Karpas-422 (cell line): ENCODE measurements around the gene ALG12. TPM values are rescaled to one million over a fixed set of nuclear protein-coding genes. Genes with fewer than 3 reads are reported as not detected.

ENCODE experiments used
- DNase-seq: peaks from one replicate; pipeline ENCODE4 v3.0.0-alpha.2; 2015
- H2AFZ ChIP-seq: fragments of 200-600 bp; sonication (generic); 2 replicates; pipeline ENCODE4 v1.6.1; 2014; ENCODE audit warnings: antibody characterized with exemption, low read length, mixed read lengths
- H3K27ac ChIP-seq: fragments of 200-600 bp; sonication (generic); 2 replicates; pipeline ENCODE4 v1.5.1; 2014; ENCODE audit warnings: mild to moderate bottlenecking, low read length, moderate library complexity
- H3K27me3 ChIP-seq: fragments of 200-600 bp; sonication (generic); 2 replicates; pipeline ENCODE4 v1.6.1; 2014; ENCODE audit warnings: low read length, mixed read lengths
- H3K36me3 ChIP-seq: fragments of 200-600 bp; sonication (generic); 2 replicates; pipeline ENCODE4 v1.6.1; 2014; ENCODE audit warnings: low read length, mixed read lengths; ENCODE audit not compliant: insufficient read depth
- H3K4me1 ChIP-seq: fragments of 200-600 bp; sonication (generic); 2 replicates; pipeline ENCODE4 v1.6.1; 2014; ENCODE audit warnings: mild to moderate bottlenecking, low read length, mixed read lengths
- H3K4me2 ChIP-seq: fragments of 200-600 bp; sonication (generic); 2 replicates; pipeline ENCODE4 v1.6.1; 2014; ENCODE audit warnings: low read length, low read depth, mild to moderate bottlenecking; ENCODE audit not compliant: poor library complexity, severe bottlenecking
- H3K4me3 ChIP-seq: fragments of 200-600 bp; sonication (generic); 2 replicates; pipeline ENCODE4 v1.5.1; 2014; ENCODE audit warnings: mild to moderate bottlenecking, antibody characterized with exemption, low read length, mixed read lengths
- H3K79me2 ChIP-seq: fragments of 200-600 bp; sonication (generic); 2 replicates; pipeline ENCODE4 v1.6.1; 2014; ENCODE audit warnings: mild to moderate bottlenecking, low read length, mixed read lengths
- H3K9ac ChIP-seq: fragments of 200-600 bp; sonication (generic); 2 replicates; pipeline ENCODE4 v1.6.0; 2014; ENCODE audit warnings: low read length
- H3K9me2 ChIP-seq: fragments of 200-600 bp; sonication (generic), shearing (Covaris generic); replicated peaks from 2 replicates; pipeline ENCODE4 v1.6.0; 2014; ENCODE audit warnings: mild to moderate bottlenecking, low read length, moderate library complexity; ENCODE audit not compliant: insufficient read depth
- H3K9me3 ChIP-seq: fragments of 300-700, 200-600 bp; sonication (generic); 2 replicates; pipeline ENCODE4 v1.6.1; 2014; ENCODE audit warnings: low read length, mixed read lengths
- H4K20me1 ChIP-seq: fragments of 200-600 bp; sonication (generic); 2 replicates; pipeline ENCODE4 v1.6.1; 2014; ENCODE audit warnings: mild to moderate bottlenecking, antibody characterized with exemption, low read length, low read depth; ENCODE audit not compliant: insufficient read depth
- total RNA-seq: library from RNA; depleted of rRNA; stranded (reverse); fragments of >200 nt; shearing (Covaris generic); gene quantifications from 2 replicates; pipeline ENCODE4 v1.2.3, GENCODE V29; 2014; ENCODE audit warnings: low replicate concordance

The ALG12 gene
- total RNA-seq, 1 experiment from 2014 or later, result 4.7 TPM

DNA sequence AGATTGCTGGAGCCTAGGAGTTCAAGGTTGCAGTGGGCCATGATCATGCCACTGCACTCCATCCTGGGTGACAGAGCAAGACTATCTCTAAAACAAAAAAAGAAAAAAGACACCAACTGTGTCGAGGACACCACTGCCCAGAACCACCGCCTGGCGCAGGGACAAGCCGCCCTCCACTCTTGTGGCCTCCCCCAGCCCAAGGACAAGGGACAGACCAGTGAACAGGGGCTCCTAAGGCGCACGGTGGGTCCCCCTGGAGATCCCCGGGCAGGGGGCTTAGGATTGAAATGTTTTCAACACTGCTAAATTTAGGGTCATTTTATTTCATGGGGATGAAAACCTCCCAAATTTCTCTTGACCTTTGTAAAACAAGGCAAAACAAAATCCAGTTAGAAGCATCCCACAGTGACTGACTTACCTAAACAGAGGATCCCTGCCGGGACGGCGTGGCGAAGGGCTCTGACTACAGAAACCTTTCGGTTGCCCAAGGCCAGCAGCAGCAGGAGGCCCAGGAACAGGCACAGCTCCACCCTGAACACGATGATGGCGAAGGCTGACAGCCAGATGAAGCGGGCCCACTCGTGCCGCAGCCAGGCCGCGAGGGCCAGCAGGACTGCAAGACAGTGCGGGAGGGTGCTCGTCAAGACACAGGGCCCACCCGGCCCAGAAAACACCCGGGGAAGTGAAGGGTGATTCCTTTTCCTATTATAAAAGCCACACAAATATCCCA lies 8.6 kb downstream of the ALG12 start:
- Histone ChIP-seq H3K36me3 (no peaks in the 10 kb centered on the region), H3K9ac (no peak overlapping the region), H3K27ac (no peak overlapping the region), H4K20me1 (no peaks in the 10 kb centered on the region), H3K9me3 (no peaks in the 10 kb centered on the region), H3K79me2 (no peaks in the 10 kb centered on the region), H3K27me3 (no peaks in the 10 kb centered on the region), H3K4me3 (no peak overlapping the region), H3K4me2 (no peak overlapping the region), H3K9me2 (no peaks in the 10 kb centered on the region), H3K4me1 (no peaks in the 10 kb centered on the region), H2AFZ (no peak overlapping the region)
- DNase-seq, result no peak

DNA sequence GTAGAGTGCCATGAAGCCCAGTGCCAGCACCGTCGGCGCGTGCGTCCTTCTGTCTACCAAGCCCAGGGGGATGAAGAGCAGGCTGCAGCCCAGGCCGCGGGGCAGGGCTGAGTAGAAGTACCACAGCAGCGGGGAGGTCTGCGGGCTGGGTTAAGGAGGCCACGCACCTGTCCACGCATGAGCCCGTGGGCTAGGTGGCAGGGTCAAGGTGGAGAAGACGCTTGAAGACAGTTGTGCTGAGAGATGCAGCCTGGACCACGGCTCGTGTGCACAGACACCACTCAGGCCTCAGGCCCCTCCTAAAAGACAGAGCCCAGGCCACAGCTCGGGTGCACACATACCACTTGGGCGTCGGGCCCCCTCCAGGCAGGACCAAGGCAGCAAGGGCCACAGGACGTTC lies 10.4 kb downstream of the ALG12 start:
- H4K20me1 ChIP-seq, result no peaks in the 10 kb centered on the region
- no peaks in the 10 kb centered on the region for H3K79me2 ChIP-seq
- no peak overlapping the region for H3K9ac ChIP-seq
- H3K27me3 ChIP-seq, result no peaks in the 10 kb centered on the region
- H3K36me3 ChIP-seq, result no peaks in the 10 kb centered on the region
- H3K9me3 ChIP-seq, result no peaks in the 10 kb centered on the region
- no peak overlapping the region for H3K4me3 ChIP-seq
- no peak for DNase-seq
- no peak overlapping the region for H3K4me2 ChIP-seq
- no peaks in the 10 kb centered on the region for H3K9me2 ChIP-seq
- no peak overlapping the region for H3K27ac ChIP-seq
- H2AFZ ChIP-seq, result no peak overlapping the region
- H3K4me1 ChIP-seq, result no peaks in the 10 kb centered on the region

DNA sequence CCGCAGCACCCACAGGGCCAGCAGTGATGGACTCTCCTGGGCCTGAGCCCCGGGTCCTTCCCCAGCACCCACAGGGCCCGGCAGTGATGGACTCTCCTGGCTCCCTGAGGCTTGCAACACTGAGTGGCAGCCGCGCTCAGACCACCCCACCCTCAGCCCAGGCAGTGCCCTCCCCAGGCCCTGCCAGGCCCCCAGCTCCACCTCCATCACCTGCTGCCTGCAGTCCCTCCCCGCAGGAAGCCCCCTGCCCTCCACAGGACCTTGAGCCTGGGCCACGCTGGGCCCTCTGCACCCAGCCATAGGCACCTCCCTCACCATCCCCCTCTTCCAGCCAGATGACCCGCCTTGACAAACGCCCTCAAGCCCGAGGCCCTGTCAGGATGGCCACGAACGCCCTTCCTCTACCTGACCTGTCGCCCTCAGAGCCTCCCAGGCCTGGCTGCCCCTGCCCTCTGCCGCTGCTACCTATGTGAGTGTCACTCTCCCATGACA lies 11.4 kb downstream of the ALG12 start:
- Histone ChIP-seq H3K4me3 (no peak overlapping the region), H3K79me2 (no peaks in the 10 kb centered on the region), H3K27ac (no peak overlapping the region), H3K9ac (no peak overlapping the region), H3K9me2 (no peaks in the 10 kb centered on the region), H4K20me1 (no peaks in the 10 kb centered on the region), H2AFZ (no peak overlapping the region), H3K9me3 (no peaks in the 10 kb centered on the region), H3K27me3 (no peaks in the 10 kb centered on the region), H3K36me3 (no peaks in the 10 kb centered on the region), H3K4me1 (no peaks in the 10 kb centered on the region), H3K4me2 (no peak overlapping the region)
- no peak for DNase-seq

DNA sequence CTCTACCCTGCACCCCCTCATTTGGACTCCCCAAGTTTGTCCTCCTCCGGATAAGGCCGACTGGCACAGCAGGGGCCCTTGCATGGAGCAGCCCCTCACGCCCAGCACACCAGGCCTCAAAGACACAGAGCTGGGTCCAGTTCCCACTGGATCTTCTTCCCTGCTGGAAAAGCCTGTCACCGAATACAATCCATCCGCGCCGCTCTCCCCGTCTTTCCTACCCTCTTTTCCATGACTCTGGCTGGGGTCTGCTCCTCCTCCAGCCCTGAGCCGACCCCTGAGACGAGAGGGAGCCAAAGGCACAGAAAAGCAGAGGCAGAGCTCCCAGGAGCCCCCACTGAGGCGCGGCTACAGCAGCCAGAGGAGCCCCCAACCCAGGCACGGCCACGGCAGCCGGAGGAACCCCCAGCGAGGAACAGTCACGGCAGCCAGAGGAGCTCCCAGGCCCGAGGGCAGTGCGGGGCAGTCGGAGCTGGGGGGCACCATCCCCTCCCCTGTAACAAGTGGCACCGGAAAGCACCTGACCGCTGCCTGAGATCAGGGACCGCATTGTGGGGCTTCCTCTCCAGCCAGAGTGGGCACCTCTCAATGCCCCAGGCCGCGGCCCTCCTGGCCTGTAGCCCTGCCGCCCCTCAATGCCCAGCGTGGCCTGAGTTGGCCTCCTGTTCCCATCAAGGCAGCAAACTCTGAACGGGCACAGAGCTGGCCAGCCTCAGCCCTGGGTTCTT lies 12.0 kb downstream of the ALG12 start:
- Histone ChIP-seq H3K4me1 (no peaks in the 10 kb centered on the region), H3K27ac (no peak overlapping the region), H3K4me2 (no peak overlapping the region), H3K36me3 (0 out of 2 replicates have a peak, but pooled peaks cover 4% of the 10 kb centered on the region), H3K27me3 (no peaks in the 10 kb centered on the region), H3K9ac (no peak overlapping the region), H4K20me1 (no peaks in the 10 kb centered on the region), H3K4me3 (no peak overlapping the region), H3K9me3 (no peaks in the 10 kb centered on the region), H3K79me2 (no peaks in the 10 kb centered on the region), H3K9me2 (no peaks in the 10 kb centered on the region), H2AFZ (no peak overlapping the region)
- DNase-seq, result no peak

DNA sequence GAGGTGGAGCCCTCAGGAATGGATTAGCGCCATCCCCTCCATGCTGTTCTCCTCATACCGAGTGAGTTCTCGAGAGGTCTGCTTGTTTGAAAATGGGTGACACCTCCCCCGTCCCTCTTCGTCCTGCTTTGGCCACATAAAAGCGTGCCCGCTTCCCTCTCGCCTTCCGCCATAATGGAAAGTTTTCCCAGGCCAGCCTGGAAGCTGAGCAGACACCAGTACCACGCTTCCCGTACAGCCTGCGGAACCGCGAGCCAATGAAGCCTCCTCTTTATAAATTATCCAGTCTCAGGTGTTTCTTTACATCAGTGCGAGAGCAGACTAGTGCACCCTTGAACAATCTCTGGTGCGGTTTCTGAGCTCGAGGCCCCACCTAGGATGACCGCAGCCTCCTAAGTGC lies 12.8 kb downstream of the ALG12 start:
- Histone ChIP-seq H3K27me3 (no peaks in the 10 kb centered on the region), H3K36me3 (0 out of 2 replicates have a peak, but pooled peaks cover 7% of the 10 kb centered on the region), H3K9me3 (no peaks in the 10 kb centered on the region), H3K79me2 (no peaks in the 10 kb centered on the region), H3K9ac (no peak overlapping the region), H3K4me3 (no peak overlapping the region), H2AFZ (no peak overlapping the region), H3K27ac (no peak overlapping the region), H3K4me2 (no peak overlapping the region), H3K9me2 (no peaks in the 10 kb centered on the region), H3K4me1 (no peaks in the 10 kb centered on the region), H4K20me1 (no peaks in the 10 kb centered on the region)
- DNase-seq, result no peak

DNA sequence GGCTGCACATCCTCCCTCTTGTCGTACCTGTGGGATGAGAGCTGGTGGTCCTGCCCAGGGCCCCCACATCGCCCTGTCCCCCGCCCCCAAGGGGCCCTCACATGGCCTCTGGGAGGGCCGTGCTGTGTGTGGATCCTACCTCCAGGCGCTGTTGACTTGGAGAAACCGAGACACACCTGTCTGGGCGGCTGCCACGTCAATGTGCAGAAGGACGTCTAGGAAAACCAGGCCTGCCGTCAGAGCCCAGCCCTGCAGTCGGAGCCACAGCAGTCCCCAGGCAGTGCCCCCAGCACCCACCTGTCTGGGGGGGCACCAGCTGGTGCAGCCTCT lies 14.2 kb downstream of the ALG12 start:
- H3K27me3 ChIP-seq, result no peaks in the 10 kb centered on the region
- H4K20me1 ChIP-seq, result no peaks in the 10 kb centered on the region
- no peaks in the 10 kb centered on the region for H3K9me2 ChIP-seq
- no peaks in the 10 kb centered on the region for H3K79me2 ChIP-seq
- 0 out of 2 replicates have a peak, but pooled peaks cover 7% of the 10 kb centered on the region for H3K36me3 ChIP-seq
- no peaks in the 10 kb centered on the region for H3K9me3 ChIP-seq
- H3K4me2 ChIP-seq, result no peak overlapping the region
- H3K27ac ChIP-seq, result no peak overlapping the region
- H2AFZ ChIP-seq, result no peak overlapping the region
- no peak overlapping the region for H3K9ac ChIP-seq
- H3K4me3 ChIP-seq, result no peak overlapping the region
- no peaks in the 10 kb centered on the region for H3K4me1 ChIP-seq
- DNase-seq, result no peak

DNA sequence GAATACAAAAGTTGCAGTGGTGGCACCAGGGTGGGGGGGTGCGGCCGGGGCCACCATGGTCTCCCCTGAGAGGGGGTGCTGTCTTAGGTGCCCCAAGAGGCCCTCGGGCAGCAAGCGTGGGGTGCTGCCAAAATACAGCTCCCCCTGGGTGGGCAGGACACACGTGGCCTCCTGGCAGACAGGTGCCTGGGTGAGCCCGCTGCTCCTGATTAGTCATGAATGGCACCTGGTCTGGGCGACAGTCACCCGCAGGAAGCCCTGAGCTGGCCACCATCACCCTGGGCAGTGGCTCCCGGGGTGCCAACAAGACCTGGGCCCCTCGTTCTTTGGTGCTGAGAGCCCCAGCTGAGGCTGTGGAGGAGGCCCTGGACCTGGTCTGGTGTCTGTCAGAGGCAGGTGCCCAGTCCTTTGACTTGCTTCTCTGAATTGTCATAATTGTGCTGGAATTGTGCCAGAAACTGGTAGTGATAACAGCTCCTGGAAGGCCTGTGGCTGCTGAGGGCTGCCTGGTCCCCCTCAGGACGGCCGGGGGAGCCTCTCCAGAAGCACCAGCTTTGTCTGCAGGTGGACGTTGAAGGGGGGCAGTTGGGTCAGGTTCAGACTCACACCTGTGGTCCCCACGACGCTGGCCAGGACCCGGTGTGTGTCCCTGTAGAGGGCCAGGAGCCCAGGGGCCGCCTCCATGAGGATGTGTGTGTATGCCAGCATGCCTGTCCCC lies 14.8 kb downstream of the ALG12 start:
- no peaks in the 10 kb centered on the region for H3K4me1 ChIP-seq
- no peaks in the 10 kb centered on the region for H3K9me2 ChIP-seq
- H3K4me2 ChIP-seq, result no peak overlapping the region
- no peak overlapping the region for H3K27ac ChIP-seq
- no peaks in the 10 kb centered on the region for H3K9me3 ChIP-seq
- no peaks in the 10 kb centered on the region for H3K27me3 ChIP-seq
- 0 out of 2 replicates have a peak, but pooled peaks cover 7% of the 10 kb centered on the region for H3K36me3 ChIP-seq
- no peak overlapping the region for H3K4me3 ChIP-seq
- H3K79me2 ChIP-seq, result no peaks in the 10 kb centered on the region
- H2AFZ ChIP-seq, result no peak overlapping the region
- DNase-seq, result no peak
- no peak overlapping the region for H3K9ac ChIP-seq
- H4K20me1 ChIP-seq, result no peaks in the 10 kb centered on the region

DNA sequence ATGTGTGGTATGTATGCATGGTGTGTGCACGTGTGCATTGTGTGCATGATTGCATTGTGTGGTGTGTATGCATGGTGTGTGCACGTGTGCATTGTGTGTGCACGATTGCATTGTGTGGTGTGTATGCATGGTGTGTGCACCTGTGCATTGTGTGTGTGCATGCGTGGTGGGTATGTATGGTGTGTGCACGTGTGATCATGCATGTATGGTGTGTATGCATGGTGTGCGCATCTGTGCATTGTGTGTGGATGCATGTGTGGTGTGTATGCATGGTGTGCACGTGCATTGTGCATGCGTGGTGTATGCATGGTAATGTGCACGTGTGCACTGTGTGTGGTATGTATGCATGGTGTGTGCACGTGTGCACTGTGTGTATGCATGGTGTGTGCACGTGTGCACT lies 16.8 kb downstream of the ALG12 start:
- Histone ChIP-seq H3K4me1 (no peaks in the 10 kb centered on the region), H3K4me2 (no peak overlapping the region), H3K9me2 (no peaks in the 10 kb centered on the region)

More for the DNA sequence above, 16.8 kb downstream of the ALG12 start:
- 0 out of 2 replicates have a peak, but pooled peaks cover 7% of the 10 kb centered on the region for H3K36me3 ChIP-seq
- no peak overlapping the region for H2AFZ ChIP-seq
- H3K27me3 ChIP-seq, result no peaks in the 10 kb centered on the region
- H3K9ac ChIP-seq, result no peak overlapping the region
- no peaks in the 10 kb centered on the region for H3K9me3 ChIP-seq
- DNase-seq, result no peak
- H3K4me3 ChIP-seq, result no peak overlapping the region
- H3K79me2 ChIP-seq, result no peaks in the 10 kb centered on the region
- no peaks in the 10 kb centered on the region for H4K20me1 ChIP-seq
- no peak overlapping the region for H3K27ac ChIP-seq
